ENCODE data around the gene OR2J2.
"Not testable (repeated sequence)": the region's sequence is repeated elsewhere in the genome, so short reads cannot be mapped to it uniquely, and the experiment has no call there.

Gene OR2J2

DNA sequence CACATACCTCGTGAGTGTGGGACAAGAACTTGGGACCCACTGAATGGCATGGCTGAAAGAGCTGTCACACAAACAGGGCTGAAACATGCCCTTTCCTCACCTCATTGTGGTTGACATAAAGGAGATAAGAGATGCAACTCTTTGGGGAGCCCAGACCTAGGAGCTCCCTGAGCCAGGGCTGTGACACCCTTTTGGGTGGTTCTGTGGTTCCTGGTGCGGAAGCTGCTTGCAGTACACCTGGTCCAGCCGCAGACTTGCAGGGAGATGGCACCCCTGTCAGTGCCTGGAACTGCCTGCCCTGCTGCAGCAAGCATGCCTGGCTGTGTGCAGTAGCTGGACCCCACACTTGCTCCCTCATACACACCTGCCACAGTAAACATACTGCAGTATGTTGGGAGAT, 31.3 kb downstream of the OR2J2 start:
- no CpG with 5 or more reads among the region's 3 CpGs for WGBS (ENCODE audit: extremely low coverage, insufficient coverage, low lambda C conversion rate)
- Histone ChIP-seq H3K18ac (ENCODE audit: low read length) (no peak overlapping the region), H2BK120ac (ENCODE audit: low read depth, low read length) (no peak overlapping the region)

DNA sequence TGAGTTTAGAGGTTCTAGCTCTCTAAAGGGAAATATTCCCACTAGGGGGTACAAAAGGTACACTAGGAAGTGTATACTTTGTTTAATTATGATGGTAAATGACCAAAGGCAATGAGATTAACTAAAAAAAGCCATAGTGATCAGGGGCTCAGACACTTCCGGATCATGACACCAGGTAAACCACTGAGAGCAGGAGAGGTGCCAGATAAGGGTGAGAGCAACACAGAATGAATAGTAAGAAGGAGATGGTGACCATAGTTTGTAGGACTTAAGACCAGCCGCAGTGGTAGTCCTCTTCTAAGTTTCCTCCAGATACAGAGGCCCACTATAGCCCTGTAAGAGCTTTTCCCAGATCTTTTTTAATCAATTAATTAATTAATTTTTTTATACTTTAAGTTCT, 40.8 kb downstream of the OR2J2 start:
- Histone ChIP-seq H3K9ac (ENCODE audit: low read length) (no peak overlapping the region), H3K27ac (ENCODE audit: low read depth, low read length) (no peak overlapping the region), H3K79me2 (ENCODE audit: control insufficient read depth, insufficient read depth, low read length) (no peaks in the 10 kb centered on the region), H2BK5ac (ENCODE audit: low read length) (no peak overlapping the region), H4K5ac (ENCODE audit: low read length) (no peak overlapping the region), H3K4me3 (ENCODE audit: low read length) (no peak overlapping the region), H2BK15ac (replicated peaks; ENCODE audit: low read depth) (no peak overlapping the region), H3K4ac (ENCODE audit: low read depth, low read length) (no peak overlapping the region), H3K4me1 (ENCODE audit: control insufficient read depth, low read depth, low read length) (no peaks in the 10 kb centered on the region), H3K27me3 (ENCODE audit: insufficient read depth, low read length, poor library complexity) (no peaks in the 10 kb centered on the region), H3K56ac (ENCODE audit: low read length) (no peak overlapping the region), H3K36me3 (ENCODE audit: control insufficient read depth, insufficient read depth, low read length) (no peaks in the 10 kb centered on the region), H4K8ac (ENCODE audit: low read depth, low read length) (no peak overlapping the region), H3K18ac (ENCODE audit: low read length) (no peak overlapping the region), H2BK120ac (ENCODE audit: low read depth, low read length) (no peak overlapping the region), H3K23ac (ENCODE audit: low read length) (no peak overlapping the region), H3K4me2 (ENCODE audit: low read length) (no peak overlapping the region), H3K79me1 (ENCODE audit: low read length) (no peaks in the 10 kb centered on the region), H2AK5ac (ENCODE audit: low read length) (no peak overlapping the region)
- no CpG with 5 or more reads among the region's 2 CpGs for WGBS (ENCODE audit: extremely low coverage, insufficient coverage, low lambda C conversion rate)
- DNase-seq: no peak

More for the DNA sequence above, 31.3 kb downstream of the OR2J2 start:
- no peak for DNase-seq
- no peak overlapping the region for H2BK15ac ChIP-seq (replicated peaks; ENCODE audit: low read depth)
- H3K36me3 ChIP-seq (ENCODE audit: control insufficient read depth, insufficient read depth, low read length): no peaks in the 10 kb centered on the region
- no peaks in the 10 kb centered on the region for H3K79me2 ChIP-seq (ENCODE audit: control insufficient read depth, insufficient read depth, low read length)
- no peak overlapping the region for H2BK5ac ChIP-seq (ENCODE audit: low read length)
- no peak overlapping the region for H3K4me3 ChIP-seq (ENCODE audit: low read length)
- H3K4me1 ChIP-seq (ENCODE audit: control insufficient read depth, low read depth, low read length): no peaks in the 10 kb centered on the region
- no peak overlapping the region for H4K8ac ChIP-seq (ENCODE audit: low read depth, low read length)
- H3K27me3 ChIP-seq (ENCODE audit: insufficient read depth, low read length, poor library complexity): no peaks in the 10 kb centered on the region
- H3K56ac ChIP-seq (ENCODE audit: low read length): no peak overlapping the region
- H2AK5ac ChIP-seq (ENCODE audit: low read length): no peak overlapping the region
- no peaks in the 10 kb centered on the region for H3K79me1 ChIP-seq (ENCODE audit: low read length)
- no peak overlapping the region for H3K27ac ChIP-seq (ENCODE audit: low read depth, low read length)
- H3K23ac ChIP-seq (ENCODE audit: low read length): no peak overlapping the region
- no peak overlapping the region for H3K4me2 ChIP-seq (ENCODE audit: low read length)
- no peak overlapping the region for H3K9ac ChIP-seq (ENCODE audit: low read length)
- no peak overlapping the region for H3K4ac ChIP-seq (ENCODE audit: low read depth, low read length)
- no peak overlapping the region for H4K5ac ChIP-seq (ENCODE audit: low read length)

- DNase-seq: no peak
- H3K27ac ChIP-seq (ENCODE audit: low read depth, low read length): no peak overlapping the region
- H3K4me2 ChIP-seq (ENCODE audit: low read length): no peak overlapping the region
- H3K23ac ChIP-seq (ENCODE audit: low read length): no peak overlapping the region
- H3K56ac ChIP-seq (ENCODE audit: low read length): no peak overlapping the region
- H4K5ac ChIP-seq (ENCODE audit: low read length): no peak overlapping the region
- no peak overlapping the region for H2BK5ac ChIP-seq (ENCODE audit: low read length)
- no peak overlapping the region for H2BK15ac ChIP-seq (replicated peaks; ENCODE audit: low read depth)
- no peak overlapping the region for H4K8ac ChIP-seq (ENCODE audit: low read depth, low read length)
- H3K27me3 ChIP-seq (ENCODE audit: insufficient read depth, low read length, poor library complexity): no peaks in the 10 kb centered on the region
- H3K18ac ChIP-seq (ENCODE audit: low read length): no peak overlapping the region
- no peak overlapping the region for H3K4ac ChIP-seq (ENCODE audit: low read depth, low read length)
- H3K79me1 ChIP-seq (ENCODE audit: low read length): no peaks in the 10 kb centered on the region
- no peaks in the 10 kb centered on the region for H3K36me3 ChIP-seq (ENCODE audit: control insufficient read depth, insufficient read depth, low read length)
- H3K79me2 ChIP-seq (ENCODE audit: control insufficient read depth, insufficient read depth, low read length): no peaks in the 10 kb centered on the region
- H3K4me3 ChIP-seq (ENCODE audit: low read length): no peak overlapping the region
- no peaks in the 10 kb centered on the region for H3K4me1 ChIP-seq (ENCODE audit: control insufficient read depth, low read depth, low read length)
- no peak overlapping the region for H2AK5ac ChIP-seq (ENCODE audit: low read length)
- no peak overlapping the region for H2BK120ac ChIP-seq (ENCODE audit: low read depth, low read length)
- H3K9ac ChIP-seq (ENCODE audit: low read length): no peak overlapping the region
These were observed 45.8 kb downstream of the OR2J2 start for GRCh38 chr6:29216528-29216927.

- H3K27ac ChIP-seq (ENCODE audit: low read depth, low read length); H2BK120ac ChIP-seq (ENCODE audit: low read depth, low read length); H4K8ac ChIP-seq (ENCODE audit: low read depth, low read length); H3K18ac ChIP-seq (ENCODE audit: low read length); H3K4ac ChIP-seq (ENCODE audit: low read depth, low read length); H3K9ac ChIP-seq (ENCODE audit: low read length); H3K79me1 ChIP-seq (ENCODE audit: low read length); H2BK15ac ChIP-seq (replicated peaks; ENCODE audit: low read depth); H2BK5ac ChIP-seq (ENCODE audit: low read length); H3K4me3 ChIP-seq (ENCODE audit: low read length); H3K23ac ChIP-seq (ENCODE audit: low read length); H3K4me1 ChIP-seq (ENCODE audit: control insufficient read depth, low read depth, low read length); H3K36me3 ChIP-seq (ENCODE audit: control insufficient read depth, insufficient read depth, low read length); H4K5ac ChIP-seq (ENCODE audit: low read length); DNase-seq; H2AK5ac ChIP-seq (ENCODE audit: low read length); H3K4me2 ChIP-seq (ENCODE audit: low read length); H3K79me2 ChIP-seq (ENCODE audit: control insufficient read depth, insufficient read depth, low read length); H3K27me3 ChIP-seq (ENCODE audit: insufficient read depth, low read length, poor library complexity); H3K56ac ChIP-seq (ENCODE audit: low read length): not testable (repeated sequence)
- no CpG with 5 or more reads among the region's 2 CpGs for WGBS (ENCODE audit: extremely low coverage, insufficient coverage, low lambda C conversion rate)
These were observed 46.5 kb downstream of the OR2J2 start for GRCh38 chr6:29217242-29217641.

- H3K27ac ChIP-seq (ENCODE audit: low read depth, low read length); H2BK15ac ChIP-seq (replicated peaks; ENCODE audit: low read depth); H3K9ac ChIP-seq (ENCODE audit: low read length); H4K8ac ChIP-seq (ENCODE audit: low read depth, low read length); H3K79me1 ChIP-seq (ENCODE audit: low read length); H3K4me1 ChIP-seq (ENCODE audit: control insufficient read depth, low read depth, low read length); DNase-seq; H3K27me3 ChIP-seq (ENCODE audit: insufficient read depth, low read length, poor library complexity); H2BK120ac ChIP-seq (ENCODE audit: low read depth, low read length); H3K18ac ChIP-seq (ENCODE audit: low read length); H2BK5ac ChIP-seq (ENCODE audit: low read length); H3K4ac ChIP-seq (ENCODE audit: low read depth, low read length); H3K23ac ChIP-seq (ENCODE audit: low read length); H3K4me3 ChIP-seq (ENCODE audit: low read length); H3K4me2 ChIP-seq (ENCODE audit: low read length); H3K79me2 ChIP-seq (ENCODE audit: control insufficient read depth, insufficient read depth, low read length); H4K5ac ChIP-seq (ENCODE audit: low read length); H3K56ac ChIP-seq (ENCODE audit: low read length); H2AK5ac ChIP-seq (ENCODE audit: low read length); H3K36me3 ChIP-seq (ENCODE audit: control insufficient read depth, insufficient read depth, low read length): not testable (repeated sequence)
- no CpG with 5 or more reads among the region's 1 CpG for WGBS (ENCODE audit: extremely low coverage, insufficient coverage, low lambda C conversion rate)
These were observed 47.3 kb downstream of the OR2J2 start for GRCh38 chr6:29218056-29218455.

Measured in mesendoderm (in vitro differentiated cells).